Transverse colon (tissue), 4 donors: Measurements from ENCODE around the gene HAPSTR1.

Experiments used
- POLR2A ChIP-seq: fragments of 450-650 bp; IDR thresholded peaks from one replicate; pipeline ENCODE4 v1.6.1; 2016; ENCODE audit warnings: antibody characterized with exemption, mild to moderate bottlenecking, moderate library complexity
- POLR2AphosphoS5 ChIP-seq, 3 donors: sonication (generic); formaldehyde crosslinking; IDR thresholded peaks; one replicate each; pipeline ENCODE4 v1.6.1; 2016; ENCODE audit warnings: antibody characterized with exemption in 3 of 3
- TF ChIP-seq, protein P1 (sequence below), 5 experiments: fragments of 200-600 bp in 3 of 5; fragments of 450-650 bp in 2 of 5; sonication (generic) in 3 of 5; IDR thresholded peaks; 1 replicate in 2 of 5; 2 replicates in 3 of 5; pipeline ENCODE4 v1.5.1; 2016 to 2017; ENCODE audit warnings: antibody characterized with exemption in 5 of 5, inconsistent platforms in 3 of 5, mild to moderate bottlenecking in 2 of 5, moderate library complexity in 1 of 5

DNA sequence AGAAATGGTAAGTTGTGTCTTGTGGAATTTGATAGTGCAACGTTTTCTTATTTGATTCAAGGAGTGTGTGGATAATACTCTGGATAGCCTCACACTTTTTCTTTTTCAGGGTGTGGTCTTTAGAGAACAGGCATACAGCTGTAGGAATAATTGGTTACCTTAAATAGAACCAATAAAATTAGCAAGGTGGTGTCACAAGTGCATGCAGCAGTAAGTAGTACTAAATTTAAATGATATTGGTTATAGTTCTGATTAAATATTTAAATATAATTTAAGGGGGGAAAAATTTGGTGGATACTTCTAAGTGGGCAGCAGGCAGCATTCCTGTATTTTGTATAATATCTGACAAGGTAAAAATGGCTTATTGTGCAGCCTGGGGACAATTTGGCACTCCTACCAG is 3.7 kb downstream of the HAPSTR1 start:
- no peak for TF ChIP-seq POLR2A
- TF ChIP-seq, protein P1, sequence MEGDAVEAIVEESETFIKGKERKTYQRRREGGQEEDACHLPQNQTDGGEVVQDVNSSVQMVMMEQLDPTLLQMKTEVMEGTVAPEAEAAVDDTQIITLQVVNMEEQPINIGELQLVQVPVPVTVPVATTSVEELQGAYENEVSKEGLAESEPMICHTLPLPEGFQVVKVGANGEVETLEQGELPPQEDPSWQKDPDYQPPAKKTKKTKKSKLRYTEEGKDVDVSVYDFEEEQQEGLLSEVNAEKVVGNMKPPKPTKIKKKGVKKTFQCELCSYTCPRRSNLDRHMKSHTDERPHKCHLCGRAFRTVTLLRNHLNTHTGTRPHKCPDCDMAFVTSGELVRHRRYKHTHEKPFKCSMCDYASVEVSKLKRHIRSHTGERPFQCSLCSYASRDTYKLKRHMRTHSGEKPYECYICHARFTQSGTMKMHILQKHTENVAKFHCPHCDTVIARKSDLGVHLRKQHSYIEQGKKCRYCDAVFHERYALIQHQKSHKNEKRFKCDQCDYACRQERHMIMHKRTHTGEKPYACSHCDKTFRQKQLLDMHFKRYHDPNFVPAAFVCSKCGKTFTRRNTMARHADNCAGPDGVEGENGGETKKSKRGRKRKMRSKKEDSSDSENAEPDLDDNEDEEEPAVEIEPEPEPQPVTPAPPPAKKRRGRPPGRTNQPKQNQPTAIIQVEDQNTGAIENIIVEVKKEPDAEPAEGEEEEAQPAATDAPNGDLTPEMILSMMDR (IDR thresholded peaks at IDR 0.05): no peak
- TF ChIP-seq POLR2AphosphoS5 (IDR thresholded peaks at IDR 0.05): no peak
